T-helper 1 cell treated with Interleukin-12 subunit alpha and Interleukin-12 subunit beta and Interleukin-4 antibody, amounts not matched to agents 30 μg/mL and 1 μg/mL, for 36 hours (primary cell): ENCODE results near the gene KIF26B.
A peak's percentile ranks its signal among the peaks of the same experiment; 100 is the strongest.
"Not testable (repeated sequence)": the region's sequence is repeated elsewhere in the genome, so short reads cannot be mapped to it uniquely, and the experiment has no call there.

Experiments used
- H3K27ac Mint-ChIP-seq: one replicate; pipeline ENCODE4 v1.8.0; 2021; ENCODE audit warnings: mild to moderate bottlenecking, mixed read lengths
- H3K27me3 Mint-ChIP-seq: one replicate; pipeline ENCODE4 v1.8.0; 2021; ENCODE audit warnings: low read depth, mixed read lengths
- H3K36me3 Mint-ChIP-seq: one replicate; pipeline ENCODE4 v1.8.0; 2021; ENCODE audit warnings: low read depth, mixed read lengths
- H3K4me1 Mint-ChIP-seq: one replicate; pipeline ENCODE4 v1.8.0; 2021; ENCODE audit warnings: low read depth, mixed read lengths
- H3K4me3 Mint-ChIP-seq: one replicate; pipeline ENCODE4 v1.8.0; 2021; ENCODE audit warnings: mild to moderate bottlenecking, moderate library complexity, mixed read lengths
- H3K9me3 Mint-ChIP-seq: one replicate; pipeline ENCODE4 v1.8.0; 2021; ENCODE audit warnings: mixed read lengths

Gene KIF26B

DNA sequence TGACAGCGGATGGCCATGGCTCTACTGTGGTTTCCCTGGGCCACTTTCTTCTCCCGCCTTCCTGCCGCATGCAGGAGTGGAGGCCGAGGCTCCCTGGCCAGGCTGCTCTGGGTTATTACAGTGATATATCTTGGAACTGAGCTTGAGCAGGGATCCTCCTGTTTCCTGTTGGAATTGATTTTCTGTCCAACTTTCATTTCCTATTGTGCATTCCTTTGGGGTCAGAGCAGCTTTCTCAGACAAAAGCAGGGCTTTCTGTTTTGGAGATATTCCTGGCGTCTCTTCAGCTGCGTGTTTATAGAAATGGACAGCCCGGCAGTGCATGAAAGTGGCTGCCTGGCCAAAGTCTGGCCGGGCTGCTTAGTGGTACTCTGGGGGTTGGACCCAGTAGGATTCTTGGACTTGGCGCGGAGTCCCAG, 146.4 kb downstream of the KIF26B start:
- Mint-ChIP-seq H3K27ac (no peak overlapping the region), H3K4me3 (no peak overlapping the region), H3K4me1 (no peaks in the 10 kb centered on the region), H3K36me3 (no peaks in the 10 kb centered on the region), H3K9me3 (no peaks in the 10 kb centered on the region), H3K27me3 (no peaks in the 10 kb centered on the region)

- Mint-ChIP-seq H3K27ac (no peak overlapping the region), H3K4me1 (no peaks in the 10 kb centered on the region), H3K9me3 (no peaks in the 10 kb centered on the region), H3K36me3 (no peaks in the 10 kb centered on the region), H3K27me3 (no peaks in the 10 kb centered on the region), H3K4me3 (no peak overlapping the region)
These were observed 147.1 kb downstream of the KIF26B start for GRCh38 chr1:245301921-245302320.

DNA sequence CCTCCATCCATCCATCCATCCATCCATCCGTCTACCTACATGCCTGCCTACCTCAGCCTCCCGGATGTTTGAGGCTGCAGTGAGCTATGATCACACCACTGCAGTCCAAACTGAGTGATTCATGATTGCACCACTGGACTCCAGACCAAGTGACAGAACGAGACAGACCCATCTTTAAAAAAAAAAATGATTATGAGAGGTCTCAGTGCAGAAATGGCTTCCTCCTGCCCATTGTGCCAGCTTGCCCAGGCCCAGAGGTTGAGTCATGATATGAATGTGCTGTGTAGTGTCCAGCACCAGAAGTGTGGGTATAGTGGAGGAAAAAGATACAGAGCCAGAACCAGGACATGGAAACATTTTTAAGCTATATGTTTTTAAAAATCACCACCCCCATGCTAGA, 149.9 kb downstream of the KIF26B start:
- Mint-ChIP-seq H3K4me3 (no peak overlapping the region), H3K36me3 (no peaks in the 10 kb centered on the region), H3K27me3 (no peaks in the 10 kb centered on the region), H3K9me3 (no peaks in the 10 kb centered on the region), H3K27ac (no peak overlapping the region), H3K4me1 (no peaks in the 10 kb centered on the region)

DNA sequence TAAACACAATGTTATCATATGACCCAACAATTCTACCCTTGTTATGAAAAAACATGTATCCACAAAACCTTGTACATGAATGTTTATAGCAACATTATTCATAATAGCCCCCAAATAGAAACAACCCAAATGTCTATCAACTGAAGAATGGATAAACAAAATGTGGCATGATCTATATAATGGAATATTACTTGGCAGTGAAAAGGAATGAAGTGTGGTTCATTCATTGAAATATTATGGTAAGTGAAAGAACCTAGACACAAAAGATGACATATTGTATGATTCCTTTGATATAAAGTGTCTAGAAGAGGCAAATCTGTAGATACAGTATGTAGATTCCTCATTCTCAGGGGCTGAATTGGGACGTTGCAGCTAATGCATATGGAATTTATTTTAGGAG, 151.2 kb downstream of the KIF26B start:
- H3K4me1 Mint-ChIP-seq: peaks cover 4% of the 10 kb centered on the region
- H3K9me3 Mint-ChIP-seq: no peaks in the 10 kb centered on the region
- no peak overlapping the region for H3K4me3 Mint-ChIP-seq
- H3K36me3 Mint-ChIP-seq: no peaks in the 10 kb centered on the region
- H3K27ac Mint-ChIP-seq: no peak overlapping the region
- no peaks in the 10 kb centered on the region for H3K27me3 Mint-ChIP-seq

- H3K9me3 Mint-ChIP-seq: no peaks in the 10 kb centered on the region
- H3K4me3 Mint-ChIP-seq: no peak overlapping the region
- H3K4me1 Mint-ChIP-seq: peaks cover 4% of the 10 kb centered on the region
- no peak overlapping the region for H3K27ac Mint-ChIP-seq
- H3K36me3 Mint-ChIP-seq: no peaks in the 10 kb centered on the region
- no peaks in the 10 kb centered on the region for H3K27me3 Mint-ChIP-seq
These were observed 152.0 kb downstream of the KIF26B start for GRCh38 chr1:245306628-245307410.

- H3K36me3 Mint-ChIP-seq: no peaks in the 10 kb centered on the region
- H3K4me3 Mint-ChIP-seq: peak overlapping the region; percentile 67
- peaks cover 4% of the 10 kb centered on the region for H3K4me1 Mint-ChIP-seq
- H3K27ac Mint-ChIP-seq: no peak overlapping the region
- H3K27me3 Mint-ChIP-seq: no peaks in the 10 kb centered on the region
- no peaks in the 10 kb centered on the region for H3K9me3 Mint-ChIP-seq
These were observed 156.1 kb downstream of the KIF26B start for GRCh38 chr1:245310571-245311531.

- H3K27ac Mint-ChIP-seq: no peak overlapping the region
- H3K36me3 Mint-ChIP-seq: no peaks in the 10 kb centered on the region
- H3K27me3 Mint-ChIP-seq: no peaks in the 10 kb centered on the region
- no peaks in the 10 kb centered on the region for H3K9me3 Mint-ChIP-seq
- peaks cover 4% of the 10 kb centered on the region for H3K4me1 Mint-ChIP-seq
- H3K4me3 Mint-ChIP-seq: no peak overlapping the region
These were observed 157.2 kb downstream of the KIF26B start for GRCh38 chr1:245311887-245312536.

- Mint-ChIP-seq H3K4me1 (peaks cover 4% of the 10 kb centered on the region), H3K27me3 (no peaks in the 10 kb centered on the region), H3K36me3 (no peaks in the 10 kb centered on the region), H3K27ac (no peak overlapping the region), H3K9me3 (no peaks in the 10 kb centered on the region), H3K4me3 (no peak overlapping the region)
These were observed 158.8 kb downstream of the KIF26B start for GRCh38 chr1:245313576-245313975.

DNA sequence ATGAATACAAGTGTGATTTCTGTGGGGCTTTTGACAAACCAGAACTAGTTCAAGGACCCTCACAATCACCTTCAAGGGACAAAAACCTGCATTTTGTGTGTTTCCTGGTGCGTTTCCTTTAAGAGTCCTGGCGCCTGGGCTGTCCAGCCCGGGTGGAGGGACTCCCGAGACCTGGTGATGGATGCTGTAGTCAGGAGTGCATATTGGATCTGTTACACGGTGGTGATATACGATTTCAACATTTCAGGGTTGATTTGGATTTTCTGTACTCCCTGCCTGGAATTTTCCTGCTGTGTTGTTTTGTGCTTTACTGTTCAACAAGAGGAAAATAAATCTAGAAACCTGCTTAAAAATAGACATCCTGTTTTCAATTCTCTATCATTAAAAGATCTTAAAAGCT, 162.0 kb downstream of the KIF26B start:
- no peaks in the 10 kb centered on the region for H3K27me3 Mint-ChIP-seq
- no peaks in the 10 kb centered on the region for H3K36me3 Mint-ChIP-seq
- H3K9me3 Mint-ChIP-seq: no peaks in the 10 kb centered on the region
- no peak overlapping the region for H3K4me3 Mint-ChIP-seq
- no peak overlapping the region for H3K27ac Mint-ChIP-seq
- H3K4me1 Mint-ChIP-seq: no peaks in the 10 kb centered on the region

DNA sequence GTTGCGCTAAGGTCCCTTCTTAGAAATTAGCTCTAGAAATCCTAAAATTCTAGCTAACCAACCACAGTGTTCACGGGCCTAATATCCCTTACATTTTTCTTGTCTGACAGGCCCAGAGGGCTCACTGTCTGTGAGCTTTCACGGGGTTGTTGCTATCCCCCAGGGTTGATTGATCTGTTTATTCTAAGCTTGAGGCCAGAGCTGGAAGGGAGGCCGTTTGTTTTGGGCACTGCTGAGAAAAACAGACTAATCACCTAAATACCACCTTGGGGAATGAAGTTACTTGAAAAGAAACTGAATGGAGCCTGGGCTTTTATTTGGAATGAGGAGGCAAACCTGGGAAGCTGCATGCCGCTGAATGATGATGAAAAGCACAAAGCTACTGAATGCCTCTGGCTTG, 162.4 kb downstream of the KIF26B start:
- no peak overlapping the region for H3K27ac Mint-ChIP-seq
- no peaks in the 10 kb centered on the region for H3K4me1 Mint-ChIP-seq
- no peaks in the 10 kb centered on the region for H3K36me3 Mint-ChIP-seq
- no peaks in the 10 kb centered on the region for H3K9me3 Mint-ChIP-seq
- no peaks in the 10 kb centered on the region for H3K27me3 Mint-ChIP-seq
- no peak overlapping the region for H3K4me3 Mint-ChIP-seq

GRCh38 chr1:245319094-245319493, 164.3 kb downstream of the KIF26B start:
- Mint-ChIP-seq H3K36me3 (no peaks in the 10 kb centered on the region), H3K4me1 (no peaks in the 10 kb centered on the region), H3K4me3 (no peak overlapping the region), H3K27ac (no peak overlapping the region), H3K9me3 (no peaks in the 10 kb centered on the region), H3K27me3 (no peaks in the 10 kb centered on the region)

DNA sequence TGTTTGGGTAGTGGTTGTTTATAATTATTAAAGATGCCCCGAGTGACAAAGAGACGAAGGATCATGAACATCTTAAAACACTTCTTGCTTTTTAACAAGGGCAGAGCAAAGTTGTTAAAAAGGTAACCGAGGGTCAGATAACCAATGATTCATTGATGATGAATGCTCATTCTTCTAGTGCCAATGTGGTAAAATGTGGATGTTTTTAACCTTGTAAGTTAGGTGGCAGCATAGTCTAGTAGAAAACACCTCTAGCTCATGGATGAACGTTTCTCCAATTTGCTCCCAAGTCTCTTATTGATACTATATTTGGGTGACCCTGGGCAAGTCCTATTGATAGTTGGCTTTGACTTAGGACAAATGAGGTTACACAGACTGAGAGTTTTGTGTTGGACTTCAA, 167.9 kb downstream of the KIF26B start:
- Mint-ChIP-seq H3K4me3 (no peak overlapping the region), H3K27ac (no peak overlapping the region), H3K4me1 (no peaks in the 10 kb centered on the region), H3K36me3 (no peaks in the 10 kb centered on the region), H3K9me3 (no peaks in the 10 kb centered on the region), H3K27me3 (no peaks in the 10 kb centered on the region)

DNA sequence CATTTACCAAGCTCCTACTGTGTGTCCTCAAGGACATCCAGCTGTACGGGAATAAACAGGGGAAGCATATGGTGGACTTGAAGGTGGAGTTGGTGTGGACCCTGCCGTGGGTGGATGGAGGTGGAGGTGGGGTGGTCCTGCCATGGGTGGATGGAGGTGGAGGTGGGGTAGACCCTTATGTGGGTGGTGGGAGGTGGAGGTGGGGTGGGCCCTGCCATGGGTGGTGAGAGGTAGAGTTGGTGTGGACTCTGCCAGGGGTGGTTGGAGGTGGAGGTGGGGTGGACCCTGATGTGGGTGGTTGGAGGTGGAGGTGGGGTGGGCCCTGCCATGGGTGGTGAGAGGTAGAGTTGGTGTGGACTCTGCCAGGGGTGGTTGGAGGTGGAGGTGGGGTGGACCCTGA, 169.0 kb downstream of the KIF26B start:
- H3K27ac Mint-ChIP-seq, H3K36me3 Mint-ChIP-seq, H3K27me3 Mint-ChIP-seq, H3K4me1 Mint-ChIP-seq, H3K4me3 Mint-ChIP-seq, H3K9me3 Mint-ChIP-seq: not testable (repeated sequence)

DNA sequence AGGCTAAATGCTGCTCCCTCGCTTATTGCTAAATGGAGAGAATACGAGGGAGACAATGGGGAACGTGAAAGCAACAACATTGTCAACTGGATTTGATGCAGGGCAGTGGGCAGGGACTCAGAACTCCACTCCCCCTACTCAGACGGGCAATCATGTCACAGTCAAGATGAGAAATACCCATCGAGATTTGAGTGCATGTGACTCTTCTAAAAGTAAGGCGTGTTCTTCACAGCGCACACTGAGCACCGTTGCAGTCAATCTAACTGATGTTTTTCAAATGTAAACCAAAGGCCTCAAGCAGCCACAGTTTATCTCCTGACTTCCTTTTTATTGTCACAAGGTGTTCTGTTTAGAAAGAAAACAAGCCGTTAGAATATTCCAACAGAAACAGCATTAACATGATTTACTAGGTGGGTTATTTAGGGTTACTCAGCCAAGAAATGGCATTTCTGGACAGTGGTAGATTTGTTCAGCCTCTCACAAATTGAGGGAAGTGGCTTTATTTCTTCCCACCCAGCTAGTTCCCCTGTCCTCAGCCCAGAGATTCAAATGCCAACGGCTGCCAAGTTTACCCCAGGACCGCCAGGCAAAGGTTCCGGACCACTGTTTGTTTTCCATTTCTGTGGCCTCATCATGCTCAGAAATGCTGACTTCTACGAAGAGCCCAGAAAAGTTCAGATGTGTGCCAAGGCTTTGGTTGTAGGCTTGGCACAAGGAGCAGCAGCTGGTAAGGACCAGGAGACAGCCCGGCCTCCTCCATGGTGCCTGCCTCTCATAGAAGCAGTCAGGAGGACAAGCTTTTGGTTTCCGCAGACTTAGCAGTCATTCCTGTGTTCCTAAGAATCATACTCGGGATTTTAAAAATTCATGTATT, 171.4 kb downstream of the KIF26B start:
- no peaks in the 10 kb centered on the region for H3K9me3 Mint-ChIP-seq
- H3K4me3 Mint-ChIP-seq: no peak overlapping the region
- no peaks in the 10 kb centered on the region for H3K27me3 Mint-ChIP-seq
- H3K4me1 Mint-ChIP-seq: no peaks in the 10 kb centered on the region
- H3K36me3 Mint-ChIP-seq: no peaks in the 10 kb centered on the region
- no peak overlapping the region for H3K27ac Mint-ChIP-seq
